Astrocyte (in vitro differentiated cells and primary cell): ENCODE measurements around the gene ATP10D. TPM values are rescaled to one million over a fixed set of nuclear protein-coding genes. Genes with fewer than 3 reads are reported as not detected.

Source experiments
- DNase-seq: peaks from one replicate; pipeline ENCODE4 v3.0.0-alpha.2; 2010; ENCODE audit warnings: low read depth
- FAIRE-seq: peaks from 2 replicates; lab custom pipeline; 2011; peaks lifted over from hg19 to GRCh38; lab: Jason Lieb, UNC
- H2AFZ ChIP-seq: 2 replicates; pipeline ENCODE4 v1.6.0; 2012; ENCODE audit warnings: low read depth, low read length, inconsistent platforms
- H3K27ac ChIP-seq: 2 replicates; pipeline ENCODE4 v1.5.1; 2011; ENCODE audit warnings: low read depth, low read length, inconsistent platforms
- H3K27me3 ChIP-seq: 2 replicates; pipeline ENCODE4 v1.6.0; 2011; ENCODE audit warnings: low read length, inconsistent platforms; ENCODE audit not compliant: insufficient read depth
- H3K36me3 ChIP-seq: 2 replicates; pipeline ENCODE4 v1.5.1; 2011; ENCODE audit warnings: low read length, inconsistent platforms; ENCODE audit not compliant: insufficient read depth
- H3K4me1 ChIP-seq: 2 replicates; pipeline ENCODE4 v1.5.1; 2011; ENCODE audit warnings: low read length, inconsistent platforms; ENCODE audit not compliant: insufficient read depth
- H3K4me2 ChIP-seq: 2 replicates; pipeline ENCODE4 v1.6.0; 2012; ENCODE audit warnings: low read length, inconsistent platforms
- H3K4me3 ChIP-seq: 2 replicates; pipeline ENCODE4 v1.5.1; 2011; ENCODE audit warnings: low read depth, mild to moderate bottlenecking, low read length, inconsistent platforms; ENCODE audit not compliant: insufficient read depth
- H3K79me2 ChIP-seq: 2 replicates; pipeline ENCODE4 v1.6.0; 2012; ENCODE audit warnings: mild to moderate bottlenecking, low read length, inconsistent platforms; ENCODE audit not compliant: insufficient read depth
- H3K9ac ChIP-seq: 2 replicates; pipeline ENCODE4 v1.6.0; 2012; ENCODE audit warnings: mild to moderate bottlenecking, low read length, inconsistent platforms
- H3K9me3 ChIP-seq: 2 replicates; pipeline ENCODE4 v1.5.1; 2012; ENCODE audit warnings: low read depth, mild to moderate bottlenecking, low read length, inconsistent platforms; ENCODE audit not compliant: insufficient read depth
- H4K20me1 ChIP-seq: 2 replicates; pipeline ENCODE4 v1.6.0; 2012; ENCODE audit warnings: low read length, inconsistent platforms; ENCODE audit not compliant: insufficient read depth
- H3K27ac Mint-ChIP-seq: one replicate; pipeline ENCODE4 v1.8.0; 2021; ENCODE audit warnings: mild to moderate bottlenecking, mixed read lengths; ENCODE audit not compliant: unreplicated experiment
- H3K27me3 Mint-ChIP-seq: one replicate; pipeline ENCODE4 v1.8.0; 2021; ENCODE audit warnings: low read depth, mixed read lengths; ENCODE audit not compliant: unreplicated experiment
- H3K36me3 Mint-ChIP-seq: one replicate; pipeline ENCODE4 v1.8.0; 2021; ENCODE audit warnings: low read depth, mixed read lengths; ENCODE audit not compliant: unreplicated experiment
- H3K4me1 Mint-ChIP-seq: one replicate; pipeline ENCODE4 v1.8.0; 2021; ENCODE audit warnings: low read depth, mixed read lengths; ENCODE audit not compliant: unreplicated experiment
- H3K4me3 Mint-ChIP-seq: one replicate; pipeline ENCODE4 v1.8.0; 2021; ENCODE audit warnings: mild to moderate bottlenecking, moderate library complexity, mixed read lengths; ENCODE audit not compliant: unreplicated experiment
- H3K9me3 Mint-ChIP-seq: one replicate; pipeline ENCODE4 v1.8.0; 2021; ENCODE audit warnings: mild to moderate bottlenecking, mixed read lengths; ENCODE audit not compliant: unreplicated experiment
- CTCF ChIP-seq: IDR thresholded peaks from 2 replicates; pipeline ENCODE4 v1.5.1; 2011; ENCODE audit warnings: low read depth, mild to moderate bottlenecking, inconsistent platforms, low read length, moderate library complexity; ENCODE audit not compliant: insufficient read depth
- EZH2 ChIP-seq: IDR thresholded peaks from 2 replicates; pipeline ENCODE4 v1.6.1; 2012; ENCODE audit warnings: mild to moderate bottlenecking, low read length, inconsistent platforms; ENCODE audit not compliant: insufficient read depth
- total RNA-seq: library from RNA; stranded (reverse); gene quantifications from 2 replicates; pipeline ENCODE4 v1.2.1, GENCODE V29; 2021

ATP10D gene
- total RNA-seq, 1 donor from 2014 or later, result 75.8 TPM

- H3K9ac ChIP-seq, result no peak overlapping the region
- TF ChIP-seq CTCF, result no peak
- TF ChIP-seq EZH2, result no peak
- no peaks in the 10 kb centered on the region for H3K27me3 ChIP-seq
- H3K9me3 ChIP-seq, result no peaks in the 10 kb centered on the region
- DNase-seq (peak; percentile 32), FAIRE-seq (no peak)
- Mint-ChIP-seq H3K27me3 (no peaks in the 10 kb centered on the region), H3K9me3 (no peaks in the 10 kb centered on the region), H3K27ac (no peak overlapping the region), H3K36me3 (peaks cover 19% of the 10 kb centered on the region), H3K4me3 (no peak overlapping the region), H3K4me1 (peaks cover 11% of the 10 kb centered on the region)
- H3K4me1 ChIP-seq, result peaks cover 10% of the 10 kb centered on the region
- no peak overlapping the region for H3K4me3 ChIP-seq
- no peaks in the 10 kb centered on the region for H4K20me1 ChIP-seq
- H2AFZ ChIP-seq, result no peak overlapping the region
- H3K27ac ChIP-seq, result no peak overlapping the region
- H3K79me2 ChIP-seq, result no peaks in the 10 kb centered on the region
- no peak overlapping the region for H3K4me2 ChIP-seq
- H3K36me3 ChIP-seq, result peaks cover 32% of the 10 kb centered on the region
Measured at GRCh38 chr4:47560682-47561081, 75.6 kb downstream of the ATP10D start.

DNA sequence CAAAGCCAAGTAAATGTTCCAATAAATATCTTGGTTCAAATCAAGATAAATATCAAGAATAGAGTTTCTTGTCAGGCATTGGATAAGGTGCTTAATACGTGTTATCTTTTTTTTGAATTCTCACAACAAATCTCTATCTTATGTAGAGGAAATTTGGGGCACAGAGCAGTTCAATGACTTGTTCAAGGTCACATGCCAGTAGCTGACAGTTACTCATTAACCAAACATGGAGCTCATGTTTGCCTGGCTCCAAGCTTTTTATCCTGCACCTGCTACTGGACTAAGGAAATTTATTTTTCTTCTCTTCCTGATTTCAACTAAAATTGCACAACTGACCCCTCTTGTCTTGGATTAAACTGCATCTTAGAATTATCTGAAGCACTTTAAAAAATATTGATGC, 76.3 kb downstream of the ATP10D start:
- FAIRE-seq, result no peak
- Histone ChIP-seq H3K4me2 (no peak overlapping the region), H3K4me3 (no peak overlapping the region), H3K4me1 (peaks cover 10% of the 10 kb centered on the region), H3K36me3 (peaks cover 32% of the 10 kb centered on the region), H3K27ac (no peak overlapping the region), H3K27me3 (no peaks in the 10 kb centered on the region), H3K79me2 (no peaks in the 10 kb centered on the region), H2AFZ (no peak overlapping the region), H4K20me1 (no peaks in the 10 kb centered on the region), H3K9me3 (no peaks in the 10 kb centered on the region), H3K9ac (no peak overlapping the region)
- H3K27ac Mint-ChIP-seq, result no peak overlapping the region
- no peaks in the 10 kb centered on the region for H3K27me3 Mint-ChIP-seq
- no peak for TF ChIP-seq EZH2
- no peak for TF ChIP-seq CTCF
- no peak overlapping the region for H3K4me3 Mint-ChIP-seq
- H3K4me1 Mint-ChIP-seq, result peaks cover 15% of the 10 kb centered on the region
- no peaks in the 10 kb centered on the region for H3K9me3 Mint-ChIP-seq
- H3K36me3 Mint-ChIP-seq, result peaks cover 19% of the 10 kb centered on the region
- DNase-seq, result no peak

- DNase-seq, result peak; percentile 56
- Histone ChIP-seq H3K27ac (no peak overlapping the region), H3K4me3 (no peak overlapping the region), H3K36me3 (peaks cover 32% of the 10 kb centered on the region), H3K27me3 (no peaks in the 10 kb centered on the region), H3K79me2 (no peaks in the 10 kb centered on the region), H3K4me2 (no peak overlapping the region), H2AFZ (no peak overlapping the region), H3K9ac (no peak overlapping the region), H3K9me3 (no peaks in the 10 kb centered on the region), H4K20me1 (no peaks in the 10 kb centered on the region), H3K4me1 (peaks cover 10% of the 10 kb centered on the region)
- peak; percentile 47 for FAIRE-seq
- no peak overlapping the region for H3K27ac Mint-ChIP-seq
- TF ChIP-seq CTCF, result no peak
- no peak for TF ChIP-seq EZH2
- H3K4me3 Mint-ChIP-seq, result no peak overlapping the region
- H3K27me3 Mint-ChIP-seq, result no peaks in the 10 kb centered on the region
- H3K4me1 Mint-ChIP-seq, result peaks cover 15% of the 10 kb centered on the region
- peaks cover 19% of the 10 kb centered on the region for H3K36me3 Mint-ChIP-seq
- no peaks in the 10 kb centered on the region for H3K9me3 Mint-ChIP-seq
Measured at GRCh38 chr4:47562297-47562696, 77.2 kb downstream of the ATP10D start.
